Immature natural killer cell (primary cell): ENCODE results near the gene PKD1. TPM values are rescaled to one million over a fixed set of nuclear protein-coding genes. Genes with fewer than 3 reads are reported as not detected.
"Not testable (repeated sequence)": the region's sequence is repeated elsewhere in the genome, so short reads cannot be mapped to it uniquely, and the experiment has no call there.

Experiments
- DNase-seq, 3 donors: peaks; one replicate each; pipeline ENCODE4 v3.0.0; 2022; ENCODE audit warnings: mixed read lengths in 1 of 3
- H3K27ac Mint-ChIP-seq, 6 donors: one replicate each; pipeline ENCODE4 v1.8.0; 2020; ENCODE audit warnings: mixed read lengths in 6 of 6, mild to moderate bottlenecking in 5 of 6, inconsistent platforms in 4 of 6, moderate library complexity in 3 of 6
- H3K27me3 Mint-ChIP-seq, 3 donors: one replicate each; pipeline ENCODE4 v1.8.0; 2020 to 2021; ENCODE audit warnings: low read depth in 3 of 3, mild to moderate bottlenecking in 3 of 3, mixed read lengths in 3 of 3, moderate library complexity in 3 of 3, inconsistent platforms in 1 of 3
- H3K36me3 Mint-ChIP-seq, 3 donors: one replicate each; pipeline ENCODE4 v1.8.0; 2020; ENCODE audit warnings: mixed read lengths in 3 of 3, inconsistent platforms in 2 of 3, mild to moderate bottlenecking in 2 of 3
- H3K4me1 Mint-ChIP-seq, 2 donors: one replicate each; pipeline ENCODE4 v1.8.0; 2020; ENCODE audit warnings: inconsistent platforms in 2 of 2, mild to moderate bottlenecking in 2 of 2, mixed read lengths in 2 of 2, moderate library complexity in 1 of 2
- H3K4me3 Mint-ChIP-seq, 5 donors: one replicate each; pipeline ENCODE4 v1.8.0; 2020; ENCODE audit warnings: mild to moderate bottlenecking in 5 of 5, mixed read lengths in 5 of 5, inconsistent platforms in 3 of 5, moderate library complexity in 3 of 5
- H3K9me3 Mint-ChIP-seq, 6 donors: one replicate each; pipeline ENCODE4 v1.8.0; 2020; ENCODE audit warnings: mild to moderate bottlenecking in 6 of 6, mixed read lengths in 6 of 6, inconsistent platforms in 4 of 6, moderate library complexity in 3 of 6
- polyA plus RNA-seq, 3 donors: library from polyadenylated mRNA; unstranded; fragments of 300-500 nt; fragmentation: Illumina TruSeq; gene quantifications; one replicate each; pipeline ENCODE4 v1.2.3, GENCODE V29; 2021

Gene PKD1
- polyA plus RNA-seq, 3 donors from 2014 or later = 2.7 to 6.7 (median 2.8) TPM

DNA sequence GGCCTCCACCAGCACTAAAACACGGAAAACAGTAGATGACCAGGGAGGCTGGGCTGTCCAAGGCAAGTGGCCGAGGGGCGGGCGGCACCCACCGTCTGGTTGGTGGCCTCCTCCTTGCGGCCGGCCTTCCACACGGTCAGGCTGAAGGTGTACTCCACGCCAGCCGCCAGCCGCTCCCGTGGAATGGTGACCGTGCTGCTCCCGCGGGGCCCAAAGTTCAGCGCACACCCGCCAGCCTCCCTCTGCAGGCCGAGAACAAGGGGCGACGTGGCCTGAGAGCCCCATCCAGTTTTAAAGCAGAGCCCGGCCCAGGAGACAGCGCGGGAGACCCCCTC is 27.9 kb downstream of the PKD1 start:
- not testable (repeated sequence) for H3K4me1 Mint-ChIP-seq, H3K27ac Mint-ChIP-seq, H3K9me3 Mint-ChIP-seq, H3K27me3 Mint-ChIP-seq, H3K4me3 Mint-ChIP-seq, H3K36me3 Mint-ChIP-seq, DNase-seq

DNA sequence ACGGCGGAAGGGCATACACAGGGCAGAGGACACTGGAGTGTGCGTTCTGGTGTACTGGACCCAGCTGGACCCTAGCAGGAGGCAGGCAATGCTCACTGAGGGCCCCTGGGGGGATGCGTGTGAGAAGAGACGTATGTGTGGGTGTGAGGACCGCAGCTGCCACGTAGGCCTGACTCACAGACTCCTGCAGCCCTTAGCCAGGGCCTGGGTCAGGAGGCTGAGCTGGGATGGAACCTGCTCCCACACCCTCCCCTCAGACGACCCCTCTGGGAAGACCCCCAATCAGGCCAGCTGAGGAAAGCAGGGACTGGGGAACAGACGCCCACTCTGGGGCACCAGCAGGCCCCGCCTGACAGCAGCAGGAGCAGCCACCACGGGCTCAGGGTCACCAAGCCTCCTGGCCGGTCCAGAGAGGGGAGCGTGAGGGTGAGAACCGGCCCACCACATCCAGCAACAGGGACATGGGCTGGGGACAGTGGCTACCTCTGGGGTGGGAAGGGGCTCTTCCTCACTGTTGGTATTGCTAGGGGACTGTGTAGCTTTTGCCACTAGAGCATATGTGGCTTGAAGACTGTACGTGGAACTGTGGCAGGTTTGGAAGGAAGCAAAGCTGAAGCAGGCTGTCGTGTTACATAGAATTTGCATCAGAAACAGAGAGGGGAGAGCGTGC is 28.4 kb downstream of the PKD1 start:
- H3K4me3 Mint-ChIP-seq, H3K4me1 Mint-ChIP-seq: not testable (repeated sequence)
- peak overlapping the region in 1 of 6 donors; percentile 22 for H3K27ac Mint-ChIP-seq

GRCh38 chr16:2106211-2106610 is 29.5 kb downstream of the PKD1 start:
- H3K9me3 Mint-ChIP-seq, H3K27ac Mint-ChIP-seq, H3K27me3 Mint-ChIP-seq, H3K36me3 Mint-ChIP-seq, H3K4me1 Mint-ChIP-seq, H3K4me3 Mint-ChIP-seq, DNase-seq: not testable (repeated sequence)

More for the DNA sequence above, 28.4 kb downstream of the PKD1 start:
- H3K27me3 Mint-ChIP-seq, H3K36me3 Mint-ChIP-seq, DNase-seq, H3K9me3 Mint-ChIP-seq: not testable (repeated sequence)

GRCh38 chr16:2105769-2106168 is 29.9 kb downstream of the PKD1 start:
- H3K27me3 Mint-ChIP-seq, H3K4me3 Mint-ChIP-seq, H3K27ac Mint-ChIP-seq, H3K36me3 Mint-ChIP-seq, DNase-seq, H3K4me1 Mint-ChIP-seq, H3K9me3 Mint-ChIP-seq: not testable (repeated sequence)

DNA sequence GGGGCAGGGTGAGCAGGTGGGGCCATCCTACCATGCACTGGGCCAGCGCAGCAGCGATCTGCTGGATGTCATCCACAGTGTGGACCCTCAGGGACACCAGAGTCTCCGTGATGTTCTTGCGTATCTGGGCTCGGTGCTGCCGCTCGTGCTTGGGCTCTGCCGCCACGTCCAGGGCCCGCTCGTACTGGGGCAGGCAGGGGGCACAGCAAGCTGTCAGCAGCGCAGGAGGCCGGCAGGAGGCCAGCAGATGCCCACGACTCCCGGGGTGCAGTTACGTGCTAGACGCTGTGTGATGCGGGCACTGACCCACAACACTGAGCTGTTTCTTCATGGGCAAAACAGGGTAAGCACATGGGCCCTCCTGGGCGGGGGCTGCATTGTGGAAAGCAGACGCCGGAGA is 30.4 kb downstream of the PKD1 start:
- not testable (repeated sequence) for H3K27me3 Mint-ChIP-seq

DNA sequence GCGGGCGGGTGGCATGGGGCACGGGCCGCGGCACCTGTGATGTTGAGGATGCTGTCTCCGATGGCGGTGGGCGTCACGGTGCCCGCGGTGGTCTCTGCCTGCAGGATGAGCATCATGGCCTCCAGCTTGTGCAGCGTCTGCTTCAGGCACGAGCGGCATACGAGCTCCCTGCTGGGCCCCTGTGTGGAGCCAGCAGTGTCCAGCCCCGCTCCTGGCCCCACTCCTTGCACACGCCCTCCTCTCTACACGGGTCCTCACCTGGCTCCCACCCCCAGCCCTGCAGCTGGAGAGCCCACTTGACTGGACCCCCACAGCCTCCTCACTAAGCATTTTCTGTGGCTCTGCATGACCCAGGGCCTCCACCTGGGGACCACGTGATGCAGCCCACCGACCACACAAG is 31.2 kb downstream of the PKD1 start:
- DNase-seq, H3K27ac Mint-ChIP-seq, H3K4me1 Mint-ChIP-seq, H3K27me3 Mint-ChIP-seq, H3K36me3 Mint-ChIP-seq, H3K4me3 Mint-ChIP-seq, H3K9me3 Mint-ChIP-seq: not testable (repeated sequence)

More for the DNA sequence above, 30.4 kb downstream of the PKD1 start:
- H3K4me1 Mint-ChIP-seq, H3K9me3 Mint-ChIP-seq, H3K4me3 Mint-ChIP-seq, DNase-seq, H3K36me3 Mint-ChIP-seq: not testable (repeated sequence)
- peak overlapping the region in 1 of 6 donors; percentile 11 for H3K27ac Mint-ChIP-seq

GRCh38 chr16:2102471-2102870 is 33.2 kb downstream of the PKD1 start:
- H3K9me3 Mint-ChIP-seq = no peaks in the 10 kb centered on the region
- H3K27me3 Mint-ChIP-seq = peaks cover 0 to under 1% (median 0%) of the 10 kb centered on the region in 3 donors
- no peak overlapping the region for H3K27ac Mint-ChIP-seq
- H3K36me3 Mint-ChIP-seq = peaks cover 1 to 2% (median 2%) of the 10 kb centered on the region in 3 donors
- no peaks in the 10 kb centered on the region for H3K4me1 Mint-ChIP-seq
- no peak for DNase-seq
- no peak overlapping the region for H3K4me3 Mint-ChIP-seq

DNA sequence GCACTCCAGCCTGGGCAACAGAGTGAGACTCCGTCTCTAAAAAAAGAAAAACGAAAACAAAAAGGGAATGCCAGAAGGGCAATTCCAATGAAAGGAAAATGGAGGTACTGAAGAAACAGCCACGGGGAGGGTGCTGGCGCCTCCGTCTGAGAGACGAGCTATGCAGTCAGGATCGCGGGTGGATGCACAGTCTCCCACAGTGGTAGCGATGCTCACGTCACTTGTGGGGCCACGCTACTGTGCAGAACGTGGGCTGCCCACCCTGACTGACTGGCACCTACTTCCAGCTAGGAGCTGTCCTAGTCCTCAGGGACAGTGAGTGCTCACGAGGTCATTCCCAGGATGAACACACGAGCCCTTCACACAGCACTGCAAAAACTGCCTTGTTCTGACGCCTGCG is 34.1 kb downstream of the PKD1 start:
- H3K4me1 Mint-ChIP-seq, DNase-seq, H3K27ac Mint-ChIP-seq, H3K36me3 Mint-ChIP-seq, H3K27me3 Mint-ChIP-seq, H3K9me3 Mint-ChIP-seq, H3K4me3 Mint-ChIP-seq: not testable (repeated sequence)

- not testable (repeated sequence) for H3K4me3 Mint-ChIP-seq, H3K36me3 Mint-ChIP-seq, DNase-seq, H3K4me1 Mint-ChIP-seq, H3K27ac Mint-ChIP-seq, H3K27me3 Mint-ChIP-seq, H3K9me3 Mint-ChIP-seq
Observed at GRCh38 chr16:2097689-2098088, 38.0 kb downstream of the PKD1 start.

DNA sequence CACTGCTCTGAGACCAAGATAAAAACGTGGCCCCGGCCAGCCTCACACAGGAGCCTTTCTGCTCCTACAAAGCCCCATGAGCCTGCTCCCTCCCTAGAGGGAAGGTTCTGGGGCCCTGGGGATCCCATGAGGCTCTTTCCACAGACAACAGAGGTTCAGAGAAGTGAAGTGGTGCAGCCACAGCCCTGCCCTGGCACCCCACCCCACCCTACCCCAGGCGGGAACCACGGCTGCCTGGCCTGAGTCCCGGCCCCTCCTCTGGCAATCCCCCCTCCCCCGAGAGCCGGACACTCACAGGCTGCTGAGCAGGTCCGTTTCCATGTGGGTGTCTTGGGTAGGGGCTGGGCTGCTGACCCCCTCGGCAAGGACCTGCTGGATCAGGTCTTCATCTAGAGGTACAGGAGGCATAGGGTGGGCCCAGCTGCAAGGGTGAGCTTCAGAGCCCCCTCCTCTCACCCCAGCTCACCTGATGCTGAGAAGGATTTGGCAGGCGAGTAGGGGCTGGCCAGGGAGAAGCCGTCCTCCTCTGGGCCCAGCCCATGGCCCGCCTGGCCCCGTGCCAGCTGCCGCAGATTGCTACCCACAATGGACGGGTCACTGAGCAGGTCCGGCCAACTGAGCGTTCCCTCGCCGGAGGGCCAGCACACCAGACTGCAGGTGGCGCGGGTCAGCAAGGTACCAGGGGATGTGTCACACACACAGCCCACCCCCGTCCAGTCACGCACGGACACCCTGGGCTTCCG is 38.7 kb downstream of the PKD1 start:
- Mint-ChIP-seq H3K4me1 (no peaks in the 10 kb centered on the region), H3K4me3 (no peak overlapping the region), H3K27ac (no peak overlapping the region), H3K27me3 (peaks cover 0 to 3% (median 0%) of the 10 kb centered on the region in 3 donors), H3K9me3 (no peaks in the 10 kb centered on the region), H3K36me3 (peaks cover 0 to 4% (median 0%) of the 10 kb centered on the region in 3 donors)
- DNase-seq = no peak

GRCh38 chr16:2095918-2096582 is 39.6 kb downstream of the PKD1 start:
- Mint-ChIP-seq H3K4me3 (no peak overlapping the region), H3K36me3 (peaks cover 0 to 4% (median 0%) of the 10 kb centered on the region in 3 donors), H3K4me1 (no peaks in the 10 kb centered on the region), H3K27ac (no peak overlapping the region), H3K9me3 (no peaks in the 10 kb centered on the region), H3K27me3 (peaks cover 0 to 3% (median 0%) of the 10 kb centered on the region in 3 donors)
- DNase-seq = no peak

DNA sequence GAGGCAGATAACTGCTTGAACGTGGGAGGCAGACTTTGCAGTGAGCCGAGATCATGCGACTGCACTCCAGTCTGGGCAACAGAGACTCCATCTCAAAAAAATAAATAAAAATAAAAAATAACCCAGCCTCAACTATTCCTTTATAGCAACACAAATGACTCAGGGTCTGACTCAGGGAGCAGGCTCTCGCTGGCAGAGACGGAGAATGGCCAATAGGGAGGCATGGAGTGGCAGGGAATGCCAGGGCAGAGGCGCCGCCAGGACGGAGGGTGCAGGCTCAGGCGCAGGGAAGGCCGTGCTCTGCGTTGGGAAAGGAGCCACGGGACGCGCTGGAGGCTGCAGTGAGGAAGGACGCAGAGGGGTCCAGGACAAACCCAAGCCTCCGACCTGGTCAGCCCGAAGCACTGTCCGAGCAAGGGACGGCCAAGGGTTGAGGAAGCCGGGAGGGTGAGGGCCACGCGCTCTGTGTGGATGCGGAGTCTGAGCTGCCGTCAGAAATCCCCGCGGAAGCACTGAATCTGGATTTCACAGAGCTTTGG is 40.3 kb downstream of the PKD1 start:
- Mint-ChIP-seq H3K4me1 (no peaks in the 10 kb centered on the region), H3K36me3 (peaks cover 0 to 4% (median 0%) of the 10 kb centered on the region in 3 donors), H3K27me3 (peaks cover 0 to 3% (median 0%) of the 10 kb centered on the region in 3 donors), H3K9me3 (no peaks in the 10 kb centered on the region), H3K27ac (no peak overlapping the region), H3K4me3 (no peak overlapping the region)
- no peak for DNase-seq

DNA sequence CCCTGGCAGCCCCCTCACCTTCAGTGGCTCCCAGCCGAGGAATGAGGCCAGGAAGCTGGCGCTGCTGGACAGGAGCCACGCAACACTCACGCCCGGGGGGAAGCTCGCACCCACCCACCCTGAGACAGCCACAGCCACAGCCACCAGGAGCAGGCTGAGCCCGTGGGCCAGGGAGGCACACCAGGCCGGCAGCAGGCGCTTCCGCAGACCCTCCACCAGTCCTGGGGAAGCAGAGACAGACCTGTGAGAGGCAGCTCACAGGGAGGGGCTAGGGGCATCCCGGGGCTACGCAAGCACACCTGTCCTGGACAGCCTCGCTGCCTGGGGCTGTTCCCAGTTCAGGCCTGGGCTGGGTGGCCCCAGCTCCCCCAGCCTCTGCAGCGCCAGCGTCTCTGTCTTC is 41.9 kb downstream of the PKD1 start:
- H3K27me3 Mint-ChIP-seq = peaks cover 0 to 3% (median 0%) of the 10 kb centered on the region in 3 donors
- peaks cover 0 to 8% (median 0%) of the 10 kb centered on the region in 3 donors for H3K36me3 Mint-ChIP-seq
- H3K27ac Mint-ChIP-seq = no peak overlapping the region
- DNase-seq = no peak
- H3K4me3 Mint-ChIP-seq = no peak overlapping the region
- H3K9me3 Mint-ChIP-seq = no peaks in the 10 kb centered on the region
- no peaks in the 10 kb centered on the region for H3K4me1 Mint-ChIP-seq

- Mint-ChIP-seq H3K4me1 (no peaks in the 10 kb centered on the region), H3K27ac (no peak overlapping the region), H3K27me3 (peaks cover 0 to 3% (median 0%) of the 10 kb centered on the region in 3 donors), H3K36me3 (peaks cover 0 to 8% (median 0%) of the 10 kb centered on the region in 3 donors), H3K9me3 (no peaks in the 10 kb centered on the region), H3K4me3 (no peak overlapping the region)
- DNase-seq = no peak
Observed at GRCh38 chr16:2092866-2093265, 42.8 kb downstream of the PKD1 start.
